Lower leg skin (tissue), 4 donors: ENCODE measurements around the gene RBKS. TPM values are rescaled to one million over a fixed set of nuclear protein-coding genes. Genes with fewer than 3 reads are reported as not detected.

Source experiments
- DNase-seq, 2 donors: peaks; one replicate each; pipeline ENCODE4 v3.0.0-alpha.2; 2019; ENCODE audit warnings: low spot score in 2 of 2
- H3K4me3 ChIP-seq: fragments of 200-600 bp; sonication (generic); 2 replicates; pipeline ENCODE4 v1.5.1; 2017; ENCODE audit warnings: mild to moderate bottlenecking, low read depth; ENCODE audit not compliant: poor library complexity, severe bottlenecking
- CTCF ChIP-seq, 3 donors: fragments of 450-650 bp; IDR thresholded peaks; one replicate each; pipeline ENCODE4 v1.5.1; 2016; ENCODE audit warnings: antibody characterized with exemption in 3 of 3, mild to moderate bottlenecking in 3 of 3, moderate library complexity in 2 of 3
- POLR2A ChIP-seq, 2 donors: fragments of 450-650 bp; IDR thresholded peaks; one replicate each; pipeline ENCODE4 v1.6.1; 2016 to 2017; ENCODE audit warnings: antibody characterized with exemption in 2 of 2, mild to moderate bottlenecking in 1 of 2, moderate library complexity in 1 of 2
- WGBS, 2 donors: methylation state at CpG; one replicate each; pipeline ENCODE4 v1.1.5; 2018; 5-methylcytosine and 5-hydroxymethylcytosine counted together
- intact Hi-C: fragments of 100-400 bp; cut with DNase I; formaldehyde crosslinking; loops from one replicate; pipeline ENCODE4 v1.15.0; 2023; ENCODE audit warnings: low total_unique reads
- total RNA-seq, 4 donors: library from RNA; depleted of rRNA; stranded (reverse); fragments of >200 nt; gene quantifications; one replicate each; pipeline ENCODE4 v1.1.0, GENCODE V29; 2016

The RBKS gene
- total RNA-seq, 4 donors from 2014 or later, result 0.95 to 2.6 (median 1.3) TPM

DNA sequence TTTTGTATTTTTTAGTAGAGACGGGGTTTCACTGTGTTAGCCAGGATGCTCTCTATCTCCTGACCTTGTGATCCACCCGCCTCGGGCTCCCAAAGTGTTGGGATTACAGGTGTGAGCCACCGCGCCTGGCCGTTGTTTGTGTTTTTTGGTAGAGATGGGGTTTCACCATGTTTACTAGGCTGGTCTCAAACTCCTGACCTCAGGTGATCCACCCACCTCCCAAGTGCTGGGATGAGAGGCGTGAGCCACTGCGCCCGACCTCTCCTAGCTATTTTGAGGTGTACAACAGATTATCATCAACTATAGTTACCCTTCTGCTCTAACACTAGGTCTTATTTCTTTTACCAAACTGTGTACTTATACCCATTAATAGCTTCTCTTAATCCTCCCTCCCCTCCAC, 147.6 kb downstream of the RBKS start:
- H3K4me3 ChIP-seq, result no peak overlapping the region
- intact Hi-C loops, result no loop called here
- no peak for DNase-seq
- WGBS, 2 donors, result 95 to 99% methylated on average over 9 of the region's 9 CpGs
- TF ChIP-seq CTCF (IDR thresholded peaks at IDR 0.05) (no peak), POLR2A (IDR thresholded peaks at IDR 0.05) (no peak)

DNA sequence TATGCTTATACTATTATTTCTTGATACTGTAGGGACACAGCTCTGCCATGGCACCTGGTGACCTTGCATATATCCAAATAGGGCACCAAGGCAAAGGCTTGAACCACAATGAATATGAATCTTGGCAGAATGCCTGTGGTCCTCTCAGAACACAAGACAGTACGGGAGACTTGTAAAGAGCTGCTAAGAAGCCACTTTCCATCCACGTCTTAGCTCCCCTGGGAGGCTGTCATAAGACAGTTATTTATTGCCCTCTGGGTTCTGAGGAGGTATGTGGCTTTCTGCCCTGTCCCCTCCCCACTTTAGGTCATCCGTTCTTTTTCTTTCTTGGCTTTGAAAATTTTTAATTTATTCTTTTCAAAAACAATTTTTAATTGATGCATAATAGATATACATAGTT, 148.5 kb downstream of the RBKS start:
- intact Hi-C loops, result no loop called here
- DNase-seq, result no peak
- H3K4me3 ChIP-seq, result no peak overlapping the region
- WGBS, 2 donors, result 44 to 51% methylated on average over 3 of the region's 3 CpGs
- TF ChIP-seq CTCF (IDR thresholded peaks at IDR 0.05) (no peak), POLR2A (IDR thresholded peaks at IDR 0.05) (no peak)

DNA sequence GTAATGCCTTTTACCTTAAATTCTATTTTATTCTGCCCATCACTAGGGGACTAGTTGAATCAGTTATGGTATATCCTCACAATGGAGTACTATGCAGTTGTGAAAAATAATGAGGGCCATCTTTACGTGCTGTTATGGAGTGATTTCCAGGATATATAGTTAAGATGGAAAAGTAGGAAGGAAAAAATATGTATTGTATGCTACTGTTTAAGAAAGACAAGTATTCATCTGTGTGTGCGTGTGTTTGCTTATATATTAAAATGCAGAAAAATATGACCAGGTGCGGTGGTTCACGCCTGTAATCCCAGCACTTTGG, 151.2 kb downstream of the RBKS start:
- no peak for TF ChIP-seq POLR2A (IDR thresholded peaks at IDR 0.05)
- TF ChIP-seq CTCF (IDR thresholded peaks at IDR 0.05), result no peak
- WGBS, 2 donors, result 96 to 97% methylated on average over 4 of the region's 4 CpGs
- DNase-seq, result no peak
- H3K4me3 ChIP-seq, result no peak overlapping the region
- intact Hi-C loops, result no loop called here

DNA sequence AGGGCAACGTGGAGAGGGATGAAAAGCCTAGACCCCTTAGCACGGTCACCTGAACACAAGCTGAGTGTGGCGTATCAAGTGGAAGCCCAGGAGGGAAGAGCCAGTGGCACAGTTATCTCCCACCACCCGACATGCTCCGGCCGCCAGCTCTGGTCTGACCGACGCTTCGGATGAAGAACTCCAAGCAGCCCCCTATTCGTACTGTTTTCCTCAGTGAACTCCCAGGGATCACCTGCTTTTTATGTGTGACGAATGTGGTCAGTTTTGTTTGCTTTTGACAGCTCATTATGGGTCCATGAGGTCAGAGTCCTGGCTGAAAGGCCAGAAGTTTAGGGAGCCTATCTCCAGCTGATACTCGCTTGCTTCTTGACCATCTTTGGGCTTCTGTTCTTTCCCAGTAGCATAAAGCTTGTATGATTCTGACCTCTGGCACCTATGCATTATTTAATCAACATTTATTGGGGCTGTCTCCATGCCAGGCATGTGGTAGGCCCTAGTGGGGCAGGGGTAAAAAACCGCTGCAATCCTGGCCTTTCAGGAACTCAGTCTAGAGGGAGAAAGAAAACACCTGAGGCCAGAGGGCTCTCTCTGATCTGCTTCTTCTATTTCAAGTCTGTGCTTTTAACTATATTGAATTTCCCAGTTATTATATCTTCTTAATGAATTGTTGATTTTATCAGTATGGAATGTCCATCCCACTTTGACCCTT, 151.7 kb downstream of the RBKS start:
- WGBS, 2 donors, result 93% methylated on average over 13 of the region's 13 CpGs
- TF ChIP-seq CTCF (IDR thresholded peaks at IDR 0.05) (no peak), POLR2A (IDR thresholded peaks at IDR 0.05) (no peak)
- intact Hi-C loops, result no loop called here
- DNase-seq, result peak in 1 of 2 donors; percentile 32
- no peak overlapping the region for H3K4me3 ChIP-seq

- peak in 1 of 2 donors; percentile 85 for DNase-seq
- TF ChIP-seq POLR2A (IDR thresholded peaks at IDR 0.05) (no peak), CTCF (IDR thresholded peaks at IDR 0.05) (no peak)
- WGBS, 2 donors, result 65 to 73% methylated on average over 7 of the region's 7 CpGs
- H3K4me3 ChIP-seq, result no peak overlapping the region
- intact Hi-C loops, result no loop called here
These were observed 152.4 kb downstream of the RBKS start for GRCh38 chr2:27737676-27738348.

- intact Hi-C loops, result no loop called here
- no peak for DNase-seq
- WGBS, 2 donors, result 96 to 97% methylated on average over 6 of the region's 6 CpGs
- no peak overlapping the region for H3K4me3 ChIP-seq
- TF ChIP-seq CTCF (IDR thresholded peaks at IDR 0.05), result no peak
These were observed 153.3 kb downstream of the RBKS start for GRCh38 chr2:27736890-27737204.
